ENCODE data around the gene FCRL6. TPM values are rescaled to one million over a fixed set of nuclear protein-coding genes. Genes with fewer than 3 reads are reported as not detected.

The FCRL6 gene
- total RNA-seq, 1 donor from 2014 or later, result not detected

DNA sequence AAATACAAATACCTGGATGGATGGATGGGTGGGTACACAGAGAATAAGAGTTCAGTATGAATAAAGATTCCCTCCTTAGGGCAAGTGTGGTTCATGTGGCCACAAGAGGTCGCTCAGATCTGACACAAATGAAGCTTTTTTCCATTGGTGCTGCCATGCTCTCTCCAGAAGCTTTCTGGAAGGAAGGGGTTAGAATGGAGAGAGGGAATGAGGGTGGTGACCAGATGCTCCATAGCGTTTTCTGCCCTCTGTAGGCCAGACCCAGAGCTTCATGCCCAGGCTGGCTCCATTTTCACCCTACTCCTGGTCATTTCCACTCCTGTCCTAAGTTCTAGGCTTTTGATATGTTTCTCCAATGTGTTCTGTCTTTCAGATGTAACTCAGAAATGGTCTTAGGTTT is 3.3 kb upstream of the FCRL6 start:
- TF ChIP-seq, protein P1, sequence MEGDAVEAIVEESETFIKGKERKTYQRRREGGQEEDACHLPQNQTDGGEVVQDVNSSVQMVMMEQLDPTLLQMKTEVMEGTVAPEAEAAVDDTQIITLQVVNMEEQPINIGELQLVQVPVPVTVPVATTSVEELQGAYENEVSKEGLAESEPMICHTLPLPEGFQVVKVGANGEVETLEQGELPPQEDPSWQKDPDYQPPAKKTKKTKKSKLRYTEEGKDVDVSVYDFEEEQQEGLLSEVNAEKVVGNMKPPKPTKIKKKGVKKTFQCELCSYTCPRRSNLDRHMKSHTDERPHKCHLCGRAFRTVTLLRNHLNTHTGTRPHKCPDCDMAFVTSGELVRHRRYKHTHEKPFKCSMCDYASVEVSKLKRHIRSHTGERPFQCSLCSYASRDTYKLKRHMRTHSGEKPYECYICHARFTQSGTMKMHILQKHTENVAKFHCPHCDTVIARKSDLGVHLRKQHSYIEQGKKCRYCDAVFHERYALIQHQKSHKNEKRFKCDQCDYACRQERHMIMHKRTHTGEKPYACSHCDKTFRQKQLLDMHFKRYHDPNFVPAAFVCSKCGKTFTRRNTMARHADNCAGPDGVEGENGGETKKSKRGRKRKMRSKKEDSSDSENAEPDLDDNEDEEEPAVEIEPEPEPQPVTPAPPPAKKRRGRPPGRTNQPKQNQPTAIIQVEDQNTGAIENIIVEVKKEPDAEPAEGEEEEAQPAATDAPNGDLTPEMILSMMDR (IDR thresholded peaks at IDR 0.05; ENCODE audit: unreplicated experiment), result peak; percentile 75
- H3K27me3 Mint-ChIP-seq, result peaks cover 49% of the 10 kb centered on the region
- no peak overlapping the region for H3K27ac Mint-ChIP-seq
- H3K36me3 Mint-ChIP-seq (ENCODE audit: insufficient read depth), result no peaks in the 10 kb centered on the region
- no peak overlapping the region for H3K4me3 Mint-ChIP-seq (ENCODE audit: low read depth)
- H3K4me1 Mint-ChIP-seq (ENCODE audit: low read depth), result no peaks in the 10 kb centered on the region
- DNase-seq (ENCODE audit: low spot score, unreplicated experiment), result peak; percentile 27
- no peaks in the 10 kb centered on the region for H3K9me3 Mint-ChIP-seq (ENCODE audit: low read depth)

- TF ChIP-seq, protein P1 (IDR thresholded peaks at IDR 0.05; ENCODE audit: unreplicated experiment), result no peak
- no peaks in the 10 kb centered on the region for H3K4me1 Mint-ChIP-seq (ENCODE audit: low read depth)
- peaks cover 54% of the 10 kb centered on the region for H3K27me3 Mint-ChIP-seq
- no peaks in the 10 kb centered on the region for H3K9me3 Mint-ChIP-seq (ENCODE audit: low read depth)
- no peak overlapping the region for H3K4me3 Mint-ChIP-seq (ENCODE audit: low read depth)
- H3K36me3 Mint-ChIP-seq (ENCODE audit: insufficient read depth), result no peaks in the 10 kb centered on the region
- no peak for DNase-seq (ENCODE audit: low spot score, unreplicated experiment)
- H3K27ac Mint-ChIP-seq, result no peak overlapping the region
Observed at GRCh38 chr1:159799446-159799985, 2.6 kb upstream of the FCRL6 start.

- no peak for DNase-seq (ENCODE audit: low spot score, unreplicated experiment)
- Mint-ChIP-seq H3K36me3 (ENCODE audit: insufficient read depth) (no peaks in the 10 kb centered on the region), H3K27me3 (peaks cover 60% of the 10 kb centered on the region), H3K4me3 (ENCODE audit: low read depth) (no peak overlapping the region), H3K9me3 (ENCODE audit: low read depth) (no peaks in the 10 kb centered on the region), H3K27ac (no peak overlapping the region), H3K4me1 (ENCODE audit: low read depth) (no peaks in the 10 kb centered on the region)
- TF ChIP-seq, protein P1 (IDR thresholded peaks at IDR 0.05; ENCODE audit: unreplicated experiment), result no peak
Observed at GRCh38 chr1:159800177-159800930, 1.8 kb upstream of the FCRL6 start.

DNA sequence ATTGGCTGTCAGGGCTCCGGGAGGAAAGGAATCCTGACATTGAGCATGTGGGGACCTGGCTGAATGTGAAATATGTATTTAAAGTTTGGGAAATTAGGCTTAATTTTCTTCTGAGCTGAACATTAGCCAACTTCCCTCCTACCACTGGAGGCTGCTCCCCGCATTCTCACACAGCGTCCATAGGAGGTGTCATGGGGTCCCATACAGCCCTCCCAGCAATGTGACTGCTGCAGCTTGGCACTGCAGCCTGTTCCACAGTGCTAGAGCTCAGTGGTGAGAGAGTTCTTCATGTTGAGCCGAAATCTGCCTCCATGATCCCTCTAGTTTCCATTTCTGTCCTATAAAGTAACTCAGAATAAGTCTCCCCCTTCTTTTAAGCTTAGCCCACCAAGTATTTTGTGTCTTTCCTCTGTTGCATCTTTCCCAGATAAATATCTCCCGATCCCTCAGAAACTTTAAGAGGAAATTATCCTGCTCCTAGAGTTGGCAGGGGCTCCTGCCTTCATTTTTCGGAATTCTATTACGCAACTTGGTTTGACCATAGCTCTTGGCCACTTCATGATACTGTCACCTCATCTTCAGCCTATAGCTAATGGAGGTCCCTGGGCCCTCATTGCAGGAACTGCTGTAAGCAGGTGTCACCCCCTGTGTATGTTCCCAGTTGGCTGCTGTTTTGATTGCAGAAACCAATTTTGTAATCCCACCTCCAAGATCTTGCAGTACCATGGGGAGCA is 2.0 kb downstream of the FCRL6 start:
- H3K4me1 Mint-ChIP-seq (ENCODE audit: low read depth), result no peaks in the 10 kb centered on the region
- H3K9me3 Mint-ChIP-seq (ENCODE audit: low read depth), result no peaks in the 10 kb centered on the region
- no peak for DNase-seq (ENCODE audit: low spot score, unreplicated experiment)
- TF ChIP-seq, protein P1 (IDR thresholded peaks at IDR 0.05; ENCODE audit: unreplicated experiment), result no peak
- no peak overlapping the region for H3K4me3 Mint-ChIP-seq (ENCODE audit: low read depth)
- no peak overlapping the region for H3K27ac Mint-ChIP-seq
- H3K27me3 Mint-ChIP-seq, result peaks cover 69% of the 10 kb centered on the region
- no peaks in the 10 kb centered on the region for H3K36me3 Mint-ChIP-seq (ENCODE audit: insufficient read depth)

DNA sequence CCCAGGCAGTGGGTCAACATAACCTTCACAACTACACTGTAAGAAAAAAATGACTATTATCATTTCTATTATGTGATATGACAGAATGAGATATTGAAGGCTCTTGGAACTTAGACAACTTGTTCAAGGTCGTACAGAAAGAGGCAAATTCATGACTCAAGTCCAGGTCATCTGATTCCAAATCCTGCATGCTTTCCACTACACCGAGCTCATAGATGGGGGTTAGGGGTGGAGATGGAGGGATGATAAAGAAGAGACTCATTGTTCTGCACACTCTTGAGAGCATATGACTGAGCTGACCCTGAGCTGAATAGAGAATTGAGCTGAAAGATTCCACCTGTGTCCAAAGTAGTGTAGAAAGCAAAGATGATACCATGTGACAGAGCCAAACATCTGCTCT is 2.8 kb downstream of the FCRL6 start:
- DNase-seq (ENCODE audit: low spot score, unreplicated experiment), result no peak
- no peaks in the 10 kb centered on the region for H3K36me3 Mint-ChIP-seq (ENCODE audit: insufficient read depth)
- H3K4me1 Mint-ChIP-seq (ENCODE audit: low read depth), result no peaks in the 10 kb centered on the region
- TF ChIP-seq, protein P1 (IDR thresholded peaks at IDR 0.05; ENCODE audit: unreplicated experiment), result no peak
- H3K27ac Mint-ChIP-seq, result no peak overlapping the region
- no peak overlapping the region for H3K4me3 Mint-ChIP-seq (ENCODE audit: low read depth)
- H3K9me3 Mint-ChIP-seq (ENCODE audit: low read depth), result no peaks in the 10 kb centered on the region
- H3K27me3 Mint-ChIP-seq, result peaks cover 74% of the 10 kb centered on the region
